Spleen (tissue), 7 donors: ENCODE data around the gene ADGB.

Experiments
- POLR2A ChIP-seq, 3 donors: fragments of 450-650 bp; IDR thresholded peaks; one replicate each; pipeline ENCODE4 v1.5.1; 2017; ENCODE audit warnings: antibody characterized with exemption in 3 of 3, mild to moderate bottlenecking in 1 of 3
- TF ChIP-seq, protein P1 (sequence below), 11 experiments: fragments of 200-600 bp in 7 of 11; fragments of 450-650 bp in 4 of 11; sonication (generic) in 4 of 11; IDR thresholded peaks in 8 of 11; conservative IDR thresholded peaks in 3 of 11; 1 replicate in 7 of 11; 2 replicates in 4 of 11; pipeline versions ENCODE4 v1.4.0 to v1.8.0; 2016 to 2021; ENCODE audit warnings: antibody characterized with exemption in 11 of 11, inconsistent platforms in 4 of 11, mild to moderate bottlenecking in 1 of 11
- donor health status: DM: no; HTN: no; CAD: no; lungs with moderate emphysema.
- donor health status: DM: no; HTN: no; CAD: no.
- donor health status: DM: no; HTN: no; CAD: no.

DNA sequence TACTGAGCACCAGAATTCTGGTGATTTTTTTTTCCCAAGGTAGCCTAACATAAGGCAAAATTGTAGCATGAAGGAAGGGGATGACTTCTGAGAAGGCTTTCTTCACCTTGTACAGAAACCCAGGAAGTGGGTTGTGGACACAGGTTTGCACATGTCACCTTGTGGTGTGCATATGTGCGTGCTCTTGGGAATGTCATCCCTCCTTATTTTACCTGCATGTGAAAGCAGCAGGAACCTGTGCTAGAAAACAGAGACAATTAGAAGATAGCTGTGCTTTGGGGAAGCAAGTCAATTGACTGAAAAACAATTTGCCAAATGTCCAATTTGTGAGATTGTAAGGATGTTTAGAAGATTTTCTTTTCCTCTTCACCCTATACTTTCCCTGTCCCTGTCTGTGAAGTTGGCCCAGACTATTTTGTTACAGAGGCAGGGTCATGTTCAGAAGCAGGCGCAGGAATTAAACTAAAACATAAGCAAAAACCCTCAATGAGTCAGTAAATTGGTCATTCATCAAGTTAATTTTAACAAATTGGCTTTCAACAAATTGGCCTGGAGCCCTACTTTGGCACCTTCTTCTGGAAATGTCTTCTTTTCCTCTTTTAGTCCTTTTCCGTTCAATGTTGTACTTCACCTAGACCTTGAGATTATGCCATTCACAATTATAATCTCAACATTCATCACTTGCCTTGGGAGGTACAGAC, 261.2 kb downstream of the ADGB start:
- TF ChIP-seq, protein P1, sequence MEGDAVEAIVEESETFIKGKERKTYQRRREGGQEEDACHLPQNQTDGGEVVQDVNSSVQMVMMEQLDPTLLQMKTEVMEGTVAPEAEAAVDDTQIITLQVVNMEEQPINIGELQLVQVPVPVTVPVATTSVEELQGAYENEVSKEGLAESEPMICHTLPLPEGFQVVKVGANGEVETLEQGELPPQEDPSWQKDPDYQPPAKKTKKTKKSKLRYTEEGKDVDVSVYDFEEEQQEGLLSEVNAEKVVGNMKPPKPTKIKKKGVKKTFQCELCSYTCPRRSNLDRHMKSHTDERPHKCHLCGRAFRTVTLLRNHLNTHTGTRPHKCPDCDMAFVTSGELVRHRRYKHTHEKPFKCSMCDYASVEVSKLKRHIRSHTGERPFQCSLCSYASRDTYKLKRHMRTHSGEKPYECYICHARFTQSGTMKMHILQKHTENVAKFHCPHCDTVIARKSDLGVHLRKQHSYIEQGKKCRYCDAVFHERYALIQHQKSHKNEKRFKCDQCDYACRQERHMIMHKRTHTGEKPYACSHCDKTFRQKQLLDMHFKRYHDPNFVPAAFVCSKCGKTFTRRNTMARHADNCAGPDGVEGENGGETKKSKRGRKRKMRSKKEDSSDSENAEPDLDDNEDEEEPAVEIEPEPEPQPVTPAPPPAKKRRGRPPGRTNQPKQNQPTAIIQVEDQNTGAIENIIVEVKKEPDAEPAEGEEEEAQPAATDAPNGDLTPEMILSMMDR (IDR thresholded peaks at IDR 0.05 in 8 of 11, conservative IDR thresholded peaks at IDR 0.05 in 3 of 11): no peak
- no peak for TF ChIP-seq POLR2A (IDR thresholded peaks at IDR 0.05)
